GM12801 (cell line): ENCODE data around the gene MRPS12.

ENCODE experiments used
- TF ChIP-seq, protein P1 (sequence below): IDR thresholded peaks from one replicate; pipeline ENCODE4 v1.5.1; 2011; ENCODE audit warnings: control low read depth; ENCODE audit not compliant: insufficient read length; ENCODE audit errors: extremely low read depth

MRPS12 gene

DNA sequence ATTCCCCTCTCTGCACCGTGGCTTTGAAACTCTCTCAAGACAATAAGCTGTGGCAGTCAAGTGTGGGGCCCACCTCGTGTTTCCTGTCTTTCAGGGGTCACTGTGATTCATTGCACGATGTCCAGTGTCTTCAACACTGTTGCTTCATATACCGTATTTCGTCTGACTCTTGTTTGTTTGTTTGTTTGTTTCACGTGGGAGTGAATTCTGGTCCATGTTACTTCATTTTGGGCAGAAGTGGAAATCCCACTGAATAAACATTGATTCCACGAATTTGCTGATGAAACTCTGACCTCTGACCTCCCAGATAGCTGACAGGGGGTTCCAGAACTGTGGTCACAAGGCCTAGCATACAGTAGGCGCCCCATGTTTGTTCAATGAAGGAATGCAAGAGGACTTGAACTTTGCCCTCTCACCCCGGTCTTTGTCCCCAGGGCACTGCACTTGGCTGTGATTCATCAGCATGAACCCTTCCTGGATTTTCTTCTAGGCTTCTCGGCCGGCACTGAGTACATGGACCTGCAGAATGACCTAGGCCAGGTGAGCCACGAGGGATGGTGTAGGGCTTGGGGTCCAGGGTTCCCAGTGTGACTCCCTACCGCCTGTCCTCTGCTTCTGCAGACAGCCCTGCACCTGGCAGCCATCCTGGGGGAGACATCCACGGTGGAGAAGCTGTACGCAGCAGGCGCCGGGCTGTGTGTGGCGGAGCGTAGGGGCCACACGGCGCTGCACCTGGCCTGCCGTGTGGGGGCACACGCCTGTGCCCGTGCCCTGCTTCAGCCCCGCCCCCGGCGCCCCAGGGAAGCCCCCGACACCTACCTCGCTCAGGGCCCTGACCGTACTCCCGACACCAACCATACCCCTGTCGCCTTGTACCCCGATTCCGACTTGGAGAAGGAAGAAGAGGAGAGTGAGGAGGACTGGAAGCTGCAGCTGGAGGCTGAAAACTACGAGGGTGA lies 25.9 kb upstream of the MRPS12 start:
- TF ChIP-seq, protein P1, sequence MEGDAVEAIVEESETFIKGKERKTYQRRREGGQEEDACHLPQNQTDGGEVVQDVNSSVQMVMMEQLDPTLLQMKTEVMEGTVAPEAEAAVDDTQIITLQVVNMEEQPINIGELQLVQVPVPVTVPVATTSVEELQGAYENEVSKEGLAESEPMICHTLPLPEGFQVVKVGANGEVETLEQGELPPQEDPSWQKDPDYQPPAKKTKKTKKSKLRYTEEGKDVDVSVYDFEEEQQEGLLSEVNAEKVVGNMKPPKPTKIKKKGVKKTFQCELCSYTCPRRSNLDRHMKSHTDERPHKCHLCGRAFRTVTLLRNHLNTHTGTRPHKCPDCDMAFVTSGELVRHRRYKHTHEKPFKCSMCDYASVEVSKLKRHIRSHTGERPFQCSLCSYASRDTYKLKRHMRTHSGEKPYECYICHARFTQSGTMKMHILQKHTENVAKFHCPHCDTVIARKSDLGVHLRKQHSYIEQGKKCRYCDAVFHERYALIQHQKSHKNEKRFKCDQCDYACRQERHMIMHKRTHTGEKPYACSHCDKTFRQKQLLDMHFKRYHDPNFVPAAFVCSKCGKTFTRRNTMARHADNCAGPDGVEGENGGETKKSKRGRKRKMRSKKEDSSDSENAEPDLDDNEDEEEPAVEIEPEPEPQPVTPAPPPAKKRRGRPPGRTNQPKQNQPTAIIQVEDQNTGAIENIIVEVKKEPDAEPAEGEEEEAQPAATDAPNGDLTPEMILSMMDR, result no peak

DNA sequence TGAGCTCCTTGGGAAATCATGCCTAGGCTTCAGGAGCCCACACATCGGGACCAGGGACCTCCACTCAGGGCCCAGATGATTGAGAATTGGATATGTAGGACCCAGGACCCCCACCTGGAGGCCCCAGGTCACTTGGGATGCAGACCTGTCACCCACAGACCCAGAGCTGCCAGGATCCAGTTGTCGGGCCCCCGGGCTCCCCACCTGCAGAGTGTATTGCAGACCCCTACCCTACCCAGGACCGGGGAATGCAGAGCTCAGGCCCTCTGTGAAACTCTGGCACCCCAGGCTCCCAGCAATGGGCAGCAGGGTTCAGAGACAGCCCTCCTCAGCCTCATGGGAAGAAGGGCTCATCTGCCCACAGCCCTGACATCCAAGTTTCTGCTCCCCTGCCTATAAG lies 25.1 kb upstream of the MRPS12 start:
- TF ChIP-seq, protein P1, result no peak

DNA sequence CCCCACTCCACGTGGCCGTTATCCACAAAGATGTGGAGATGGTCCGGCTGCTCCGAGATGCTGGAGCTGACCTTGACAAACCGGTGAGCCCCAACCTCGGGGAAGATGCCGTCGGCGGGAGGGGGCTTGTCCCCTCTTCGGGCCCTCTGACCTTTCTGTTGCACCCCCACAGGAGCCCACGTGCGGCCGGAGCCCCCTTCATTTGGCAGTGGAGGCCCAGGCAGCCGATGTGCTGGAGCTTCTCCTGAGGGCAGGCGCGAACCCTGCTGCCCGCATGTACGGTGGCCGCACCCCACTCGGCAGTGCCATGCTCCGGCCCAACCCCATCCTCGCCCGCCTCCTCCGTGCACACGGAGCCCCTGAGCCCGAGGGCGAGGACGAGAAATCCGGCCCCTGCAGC lies 23.5 kb upstream of the MRPS12 start:
- TF ChIP-seq, protein P1, result no peak

DNA sequence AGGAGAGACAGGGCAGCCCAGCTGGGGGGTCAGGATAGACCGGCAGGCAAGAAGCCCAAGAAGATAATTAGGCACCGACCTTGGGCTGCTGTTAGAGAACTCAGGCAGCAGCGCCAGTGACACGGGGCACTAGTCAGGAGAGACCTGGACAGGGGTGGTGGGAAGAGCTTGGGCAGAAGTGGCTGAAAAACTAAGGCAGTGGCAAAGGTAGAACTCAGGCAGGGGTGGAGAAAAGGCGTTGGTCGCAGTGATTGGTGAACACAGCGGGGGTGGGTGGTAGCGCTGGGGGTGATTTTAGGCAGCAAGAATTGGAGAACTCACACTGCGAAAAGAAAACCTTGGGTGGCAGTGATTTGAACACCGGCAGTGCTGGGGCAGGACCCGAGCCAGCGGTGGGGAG lies 23.1 kb upstream of the MRPS12 start:
- TF ChIP-seq, protein P1, result no peak

DNA sequence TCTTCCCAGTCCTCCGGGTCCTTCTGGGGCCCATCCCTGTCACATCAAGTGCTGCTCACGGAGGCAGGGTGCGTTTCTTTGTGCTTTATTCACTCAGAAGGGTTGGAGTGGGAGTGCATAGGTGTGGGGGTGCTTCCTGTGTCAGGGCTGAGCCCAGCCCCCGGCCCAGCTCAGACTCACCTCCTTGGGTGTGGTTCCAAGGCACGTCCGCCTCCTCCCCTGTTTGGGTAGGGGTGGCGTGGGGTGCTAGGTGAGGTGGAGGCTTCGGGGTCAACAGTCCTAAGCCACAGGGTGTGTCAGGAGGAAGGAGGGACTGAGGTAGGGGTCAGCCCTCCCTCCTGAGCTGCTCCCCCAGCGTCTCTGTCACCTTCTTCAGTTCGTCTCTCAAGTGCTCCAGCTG lies 21.8 kb upstream of the MRPS12 start:
- TF ChIP-seq, protein P1, result no peak

DNA sequence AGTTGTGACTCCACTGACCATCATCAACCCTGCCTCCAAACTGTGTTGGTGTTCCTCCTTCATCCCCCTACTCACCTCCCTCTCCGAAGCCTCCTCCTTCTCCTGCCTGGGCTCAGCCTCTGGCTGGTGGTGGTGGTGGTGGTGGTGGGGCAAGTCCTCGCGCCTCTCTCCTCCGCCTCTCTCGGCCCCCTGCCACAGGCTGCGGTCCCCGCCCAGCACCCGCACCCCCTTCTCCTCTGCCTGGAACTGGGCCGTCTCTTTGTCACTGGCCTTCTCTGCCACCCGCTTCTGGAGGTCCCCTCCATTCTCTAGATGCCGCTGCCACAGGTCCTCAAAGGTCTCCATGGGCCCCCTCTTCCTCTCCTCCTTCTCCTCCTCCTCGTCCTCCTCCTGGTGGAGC lies 20.3 kb upstream of the MRPS12 start:
- TF ChIP-seq, protein P1, result no peak

DNA sequence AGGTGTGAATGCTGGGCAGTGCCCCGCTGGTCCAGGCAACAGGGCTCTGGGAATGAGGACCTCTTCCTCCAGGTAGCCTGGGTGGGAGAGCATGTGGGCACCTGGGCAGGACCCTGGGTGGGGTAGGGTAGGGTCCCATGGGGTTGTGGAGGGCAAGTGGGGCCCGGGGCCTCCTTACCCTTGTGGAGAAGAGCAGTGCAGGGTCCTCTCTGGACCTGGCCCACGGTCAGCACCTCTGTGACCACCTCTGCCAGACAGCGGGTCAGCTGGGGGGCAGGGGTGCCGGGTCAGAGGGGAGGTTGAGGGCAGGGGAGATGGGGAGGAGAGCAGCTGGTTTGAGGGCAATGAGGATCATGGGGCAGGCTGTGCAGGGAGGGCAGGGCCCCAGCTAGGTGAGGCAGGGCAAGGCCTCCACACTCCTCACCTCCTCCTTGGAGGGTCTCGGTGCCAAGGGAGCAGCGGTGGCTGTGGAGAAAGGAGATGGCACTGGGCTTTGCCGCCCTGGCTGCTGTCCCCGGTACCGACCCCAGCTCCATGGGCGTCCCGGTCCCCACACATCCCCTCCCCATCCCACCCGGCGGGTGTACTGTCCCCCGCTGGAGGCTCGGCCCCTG lies 19.2 kb upstream of the MRPS12 start:
- TF ChIP-seq, protein P1, result no peak
